ENCODE data around the gene RPL27A.
A peak's percentile ranks its signal among the peaks of the same experiment; 100 is the strongest.
"Not testable (repeated sequence)": the region's sequence is repeated elsewhere in the genome, so short reads cannot be mapped to it uniquely, and the experiment has no call there.

RPL27A gene

DNA sequence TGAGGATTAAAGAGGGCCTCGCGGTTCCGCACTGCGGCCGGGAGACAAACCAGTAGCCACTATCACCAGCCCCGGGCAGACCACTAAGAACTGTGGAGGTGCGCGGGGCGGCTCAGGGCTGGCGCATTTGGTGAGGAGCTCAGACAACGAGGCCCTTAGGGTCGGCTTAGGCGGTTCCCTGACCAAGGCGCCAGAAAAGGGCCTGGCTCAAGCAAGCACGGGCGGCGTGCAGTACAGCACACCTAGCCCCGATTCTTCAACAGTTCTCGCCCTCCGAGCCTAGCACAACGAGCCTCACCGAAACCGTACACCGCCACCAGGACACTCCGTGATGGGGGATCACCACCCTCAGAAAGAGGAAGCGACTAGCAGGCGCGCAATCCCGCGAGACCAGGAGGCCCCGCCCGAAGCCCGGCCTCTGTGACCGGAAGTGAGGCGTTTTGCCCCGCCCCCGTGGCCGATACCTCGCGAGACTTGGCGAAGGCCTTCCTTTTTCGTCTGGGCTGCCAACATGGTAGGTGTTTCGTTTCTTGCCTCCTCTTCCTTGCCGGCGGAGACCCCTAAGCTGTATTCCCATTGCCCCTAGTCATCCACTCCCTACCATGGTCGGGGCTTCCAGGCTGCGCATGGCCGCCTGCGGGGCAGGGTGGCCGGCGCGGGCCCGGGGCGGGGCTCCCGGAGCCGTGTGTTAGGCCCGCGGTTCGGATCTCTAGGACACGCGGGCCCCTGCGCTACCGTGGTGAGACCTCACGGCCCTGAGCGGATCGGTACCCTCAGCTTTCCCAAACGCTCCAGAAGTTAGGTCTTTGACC, at the start of gene RPL27A, which contains the start of gene TRIM66:
Gene RPL27A (plus strand): TSS at position 490 of the 812 bp plus-strand sequence. CDS start 22 bp downstream, at position 512.
Gene TRIM66 (minus strand): TSS at position 363 of the 812 bp plus-strand sequence. CDS start 10,391 bp downstream, outside the sequence.
- DNase-seq (ENCODE audit: low spot score), result peak; percentile 97

DNA sequence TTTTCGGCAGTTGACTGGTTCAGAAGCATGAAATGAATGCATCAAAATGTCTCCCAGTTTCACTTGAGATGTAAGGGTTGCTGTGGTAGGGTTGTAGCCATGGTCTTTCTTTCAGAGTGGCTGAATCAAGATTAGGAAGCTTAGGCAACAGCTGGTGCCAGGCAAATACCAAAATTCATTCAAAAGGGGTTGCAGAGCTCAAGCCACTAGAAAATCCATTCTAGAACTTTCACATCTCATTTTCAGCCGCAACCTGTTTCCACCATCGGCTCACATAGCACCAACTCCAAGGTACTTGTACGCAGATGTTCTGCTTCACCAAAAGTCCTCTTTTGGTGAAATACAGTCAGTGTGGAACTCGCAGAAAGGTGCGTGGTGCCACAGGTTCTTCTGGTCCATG, 48.1 kb upstream of the RPL27A start:
- no peak for DNase-seq (ENCODE audit: low spot score)

DNA sequence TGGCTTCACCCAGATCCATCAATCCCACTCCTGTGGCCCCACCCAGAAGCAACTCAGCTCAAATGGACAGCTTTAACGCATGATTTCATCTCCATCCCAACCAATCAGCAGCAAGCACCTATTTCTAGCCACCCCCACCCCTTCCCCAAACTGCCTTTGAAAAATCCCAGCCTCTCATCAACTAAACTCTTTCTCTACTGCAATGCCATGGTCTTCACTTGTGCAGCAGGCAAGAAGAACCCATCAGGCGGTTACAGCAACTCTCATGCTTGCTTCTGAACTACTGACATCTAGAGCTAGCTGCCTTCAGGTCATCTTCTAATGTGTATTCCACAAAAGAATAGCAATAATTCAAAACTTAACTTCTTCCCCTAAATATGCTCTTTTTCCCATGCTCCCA, 46.5 kb upstream of the RPL27A start:
- DNase-seq (ENCODE audit: low spot score), result no peak

DNA sequence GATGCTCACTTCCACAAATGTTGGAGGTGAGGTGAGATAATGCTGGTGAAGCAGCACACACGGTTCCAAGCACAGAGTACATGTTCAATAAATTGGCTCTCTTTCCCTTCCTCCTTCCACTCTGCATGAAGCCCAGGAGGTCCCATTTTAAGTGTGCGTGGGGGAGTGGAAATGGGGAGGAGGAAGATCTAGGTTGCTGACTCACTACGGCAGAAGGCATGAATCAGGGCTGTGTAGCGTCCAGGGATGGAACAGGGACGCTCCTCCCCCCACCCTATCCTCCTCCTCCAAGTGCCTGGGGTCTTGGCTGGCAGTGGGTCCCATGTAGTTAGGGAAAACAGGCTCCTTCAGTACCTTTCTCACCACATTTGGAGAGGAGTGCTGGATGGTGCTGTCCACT, 44.3 kb upstream of the RPL27A start:
- DNase-seq (ENCODE audit: low spot score), result no peak

DNA sequence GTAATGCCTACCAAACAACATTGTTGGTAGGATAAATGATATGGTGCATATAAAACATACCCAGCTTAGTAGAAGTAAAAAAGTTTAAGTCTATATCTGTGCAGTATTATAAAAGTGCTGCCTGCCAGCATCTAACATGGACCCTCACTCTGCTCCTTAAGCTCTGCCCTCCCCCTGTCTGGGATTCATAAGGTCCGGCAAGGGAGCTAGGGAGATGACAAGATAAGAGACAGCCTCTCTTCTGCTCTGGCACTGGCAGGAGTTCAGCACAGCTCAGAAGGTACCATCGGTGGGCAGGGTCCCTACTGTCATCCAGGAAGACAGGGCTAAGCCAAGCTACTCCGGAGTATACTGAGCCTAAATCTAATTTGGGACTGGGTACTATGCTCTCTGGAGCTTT, 42.9 kb upstream of the RPL27A start:
- no peak for DNase-seq (ENCODE audit: low spot score)

DNA sequence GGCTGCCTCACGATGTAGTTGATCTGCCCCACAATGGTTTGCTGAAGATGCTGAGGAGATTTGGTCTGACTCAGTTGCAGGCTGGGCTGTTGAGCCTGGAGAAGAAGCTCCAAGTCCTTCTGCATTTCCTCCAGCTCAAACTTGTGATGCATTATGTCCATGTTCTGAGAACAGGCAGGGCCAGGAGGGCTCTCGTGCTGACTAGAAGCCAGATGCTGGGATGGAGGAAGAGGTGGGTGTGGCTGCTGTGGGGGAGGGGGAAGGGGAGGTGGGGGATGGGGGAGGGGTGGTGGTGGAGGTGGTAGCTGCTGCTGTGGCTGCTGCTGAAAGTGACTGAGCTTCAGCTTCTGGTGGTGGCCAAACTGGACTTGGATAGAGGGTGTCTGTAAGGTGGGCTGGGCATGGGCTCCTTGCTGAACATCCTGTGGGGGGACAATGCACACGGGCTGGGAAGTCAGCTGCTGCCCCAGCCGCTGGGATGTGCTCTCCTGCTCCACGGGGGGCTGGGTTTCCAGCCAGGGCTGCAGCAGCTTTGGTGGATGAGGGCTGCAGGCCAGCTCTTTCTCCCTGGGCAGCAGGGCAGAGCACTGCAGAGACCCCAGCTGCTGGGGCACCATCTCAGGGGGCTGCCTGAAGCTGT, 42.2 kb upstream of the RPL27A start:
- DNase-seq (ENCODE audit: low spot score), result no peak

DNA sequence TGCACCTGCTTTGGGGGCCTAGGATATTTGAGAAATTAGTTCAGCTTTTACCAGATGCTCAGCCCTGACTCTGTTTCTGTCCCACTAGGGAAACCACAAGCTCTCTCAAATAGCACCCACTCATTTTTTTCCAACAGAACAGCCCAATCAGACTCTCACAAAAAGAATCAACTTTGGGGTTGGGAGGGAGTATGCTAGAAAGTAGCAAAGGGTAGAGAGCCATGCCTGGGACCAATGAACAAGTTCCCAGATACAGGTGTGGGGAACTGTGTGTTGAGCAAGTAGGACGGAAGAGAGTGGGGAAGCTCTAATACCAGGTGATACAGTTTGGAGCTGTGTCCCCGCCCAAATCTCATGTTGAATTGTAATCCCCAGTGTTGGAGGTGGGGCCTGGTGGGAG, 41.3 kb upstream of the RPL27A start:
- DNase-seq (ENCODE audit: low spot score), result no peak

DNA sequence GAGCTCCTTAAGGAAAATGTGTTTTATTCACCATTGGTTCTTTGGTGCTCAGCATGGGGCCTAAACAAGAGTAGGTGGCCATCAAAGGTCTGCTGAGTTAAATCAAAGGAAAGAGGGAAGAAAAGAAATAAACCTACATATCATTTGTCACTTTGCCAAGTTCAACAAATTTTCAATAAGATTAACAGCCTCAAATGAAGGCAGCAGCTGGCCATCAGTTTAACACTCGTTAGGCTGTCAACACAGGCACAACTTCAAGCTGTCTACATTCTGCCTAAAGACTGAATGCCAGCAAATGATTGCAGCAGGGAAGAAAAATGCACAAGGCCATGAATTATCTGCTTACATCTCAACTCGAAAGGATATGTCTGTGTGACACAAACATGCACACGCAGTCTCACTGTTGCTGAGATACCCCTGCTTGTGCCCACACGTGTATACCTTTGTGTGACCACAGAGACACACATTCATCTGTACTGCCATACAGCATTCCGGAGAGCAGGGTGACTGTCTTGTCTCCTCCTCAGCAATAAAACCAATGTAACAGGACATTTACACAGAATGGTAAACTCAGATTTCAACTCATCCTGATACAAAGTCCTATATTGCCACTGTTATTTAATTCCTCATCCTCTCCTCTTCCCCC, 40.3 kb upstream of the RPL27A start:
- no peak for DNase-seq (ENCODE audit: low spot score)

DNA sequence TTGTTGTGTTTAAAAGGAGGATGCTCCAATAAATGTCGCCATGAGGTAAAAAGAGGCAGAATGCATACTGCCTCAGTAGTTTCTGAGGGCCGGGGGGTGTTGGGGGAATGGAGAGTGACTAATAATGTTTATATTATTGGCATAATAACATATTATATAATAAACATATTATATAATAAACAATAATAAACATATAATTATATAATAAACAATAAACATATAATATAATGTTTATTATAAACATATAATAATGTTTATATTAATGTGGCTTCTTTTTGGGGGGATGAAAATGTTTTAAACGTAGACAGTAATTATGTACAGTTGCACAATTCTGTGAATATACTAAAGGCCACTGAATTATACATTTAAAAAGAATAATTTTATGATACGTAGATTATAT, 35.7 kb upstream of the RPL27A start:
- no peak for DNase-seq (ENCODE audit: low spot score)

DNA sequence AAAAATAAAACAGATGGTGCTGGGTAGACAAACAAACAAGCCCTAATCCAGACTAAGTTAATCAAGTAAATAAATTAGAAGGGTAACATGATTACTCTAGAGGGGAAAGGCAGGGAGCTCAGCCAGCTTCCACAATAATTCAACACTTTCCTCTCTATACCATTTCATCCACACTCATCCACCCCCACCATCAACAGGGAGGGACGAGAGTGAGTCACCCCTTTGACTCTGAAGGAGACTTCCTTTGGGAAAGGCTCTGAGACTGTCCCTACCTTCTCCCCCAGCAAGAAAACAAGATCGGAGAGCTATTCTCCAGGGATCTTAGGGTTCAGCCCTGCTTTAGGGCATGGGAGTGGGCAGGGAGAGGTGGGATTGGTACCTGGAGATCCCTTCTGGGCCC, 33.2 kb upstream of the RPL27A start:
- no peak for DNase-seq (ENCODE audit: low spot score)

DNA sequence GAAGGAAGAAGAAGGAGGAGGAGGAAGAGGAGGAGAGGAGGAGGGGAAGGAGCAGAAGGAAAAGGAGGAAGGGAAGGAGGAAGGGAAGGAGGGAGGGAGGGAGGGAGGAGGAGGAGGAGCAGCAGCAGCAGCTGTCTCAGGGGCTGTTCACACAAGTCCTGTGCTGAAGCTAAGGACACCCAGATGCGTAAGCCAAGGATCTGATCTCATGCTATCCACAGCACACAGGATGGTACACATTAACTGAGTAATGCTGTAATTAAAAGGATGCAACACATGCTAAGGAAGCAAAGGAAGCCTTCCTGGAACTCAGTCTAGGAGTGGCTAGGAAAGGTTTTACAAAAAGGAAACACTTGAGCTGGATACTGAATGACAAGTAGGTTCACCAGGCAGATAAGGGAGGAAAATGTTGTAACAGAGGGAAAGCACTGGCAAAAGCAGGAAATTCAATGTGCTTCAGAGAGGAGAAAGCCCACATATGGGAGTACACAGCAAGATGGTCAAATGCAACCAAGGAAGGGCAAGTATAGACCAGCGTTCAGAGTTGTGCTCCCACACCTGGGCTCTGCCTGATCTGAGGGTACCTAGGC, 32.1 kb upstream of the RPL27A start:
- DNase-seq (ENCODE audit: low spot score), result no peak

DNA sequence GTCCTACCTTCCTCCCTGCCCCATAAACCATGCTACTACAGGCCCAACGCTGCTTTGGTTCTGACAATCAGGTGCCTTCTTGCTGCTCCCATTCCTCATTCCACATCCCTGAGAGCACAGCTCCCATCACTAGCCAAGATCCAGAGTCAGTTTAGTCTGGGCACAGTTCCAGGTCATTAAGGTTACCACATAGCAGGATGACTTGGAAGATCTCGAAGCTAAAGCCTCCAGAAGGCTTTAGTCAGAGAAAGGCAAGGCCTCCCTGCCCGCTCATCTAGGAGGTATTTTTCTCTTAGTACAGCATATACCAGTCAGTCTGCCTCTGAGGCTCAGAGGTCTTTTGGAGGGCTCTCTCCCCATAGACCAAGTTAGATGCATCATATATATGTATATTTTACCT, 30.5 kb upstream of the RPL27A start:
- no peak for DNase-seq (ENCODE audit: low spot score)

DNA sequence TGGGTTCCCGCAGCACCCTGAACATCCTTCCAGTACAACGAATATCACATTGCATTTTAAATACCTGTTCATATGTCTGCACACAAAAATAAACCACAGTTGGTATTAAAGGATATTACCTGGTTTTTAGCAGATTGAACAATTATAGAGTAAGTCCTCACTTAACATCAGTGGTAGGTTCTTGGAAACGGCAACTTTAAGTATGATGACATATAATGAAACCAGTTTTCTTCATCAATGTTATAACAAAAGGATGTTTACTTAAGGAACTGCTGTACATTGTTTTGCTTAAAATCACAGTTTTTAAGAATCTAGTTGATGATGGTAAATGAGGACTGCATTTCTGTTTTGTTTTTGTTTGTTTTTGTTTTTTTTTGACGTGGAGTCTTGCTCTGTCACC, 28.1 kb upstream of the RPL27A start:
- DNase-seq (ENCODE audit: low spot score), result no peak

DNA sequence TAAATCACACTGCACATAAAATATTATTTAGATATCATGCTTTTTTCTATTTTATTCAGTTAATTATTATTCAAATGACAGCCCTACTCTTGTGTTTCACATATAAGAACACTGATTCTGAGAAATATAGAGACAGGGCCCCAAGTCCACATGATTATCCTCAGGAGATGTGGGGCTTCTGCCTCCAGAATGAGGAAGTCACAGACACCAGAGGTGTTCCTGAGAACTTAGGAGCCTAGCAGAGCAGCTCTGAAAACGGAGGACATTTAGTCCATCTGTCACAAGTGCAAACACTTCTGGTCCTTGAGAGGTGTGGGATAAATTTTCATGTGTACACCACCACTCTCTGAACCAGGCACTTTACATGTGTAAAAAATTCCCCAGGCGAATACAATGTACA, 26.3 kb upstream of the RPL27A start:
- DNase-seq (ENCODE audit: low spot score), result no peak

DNA sequence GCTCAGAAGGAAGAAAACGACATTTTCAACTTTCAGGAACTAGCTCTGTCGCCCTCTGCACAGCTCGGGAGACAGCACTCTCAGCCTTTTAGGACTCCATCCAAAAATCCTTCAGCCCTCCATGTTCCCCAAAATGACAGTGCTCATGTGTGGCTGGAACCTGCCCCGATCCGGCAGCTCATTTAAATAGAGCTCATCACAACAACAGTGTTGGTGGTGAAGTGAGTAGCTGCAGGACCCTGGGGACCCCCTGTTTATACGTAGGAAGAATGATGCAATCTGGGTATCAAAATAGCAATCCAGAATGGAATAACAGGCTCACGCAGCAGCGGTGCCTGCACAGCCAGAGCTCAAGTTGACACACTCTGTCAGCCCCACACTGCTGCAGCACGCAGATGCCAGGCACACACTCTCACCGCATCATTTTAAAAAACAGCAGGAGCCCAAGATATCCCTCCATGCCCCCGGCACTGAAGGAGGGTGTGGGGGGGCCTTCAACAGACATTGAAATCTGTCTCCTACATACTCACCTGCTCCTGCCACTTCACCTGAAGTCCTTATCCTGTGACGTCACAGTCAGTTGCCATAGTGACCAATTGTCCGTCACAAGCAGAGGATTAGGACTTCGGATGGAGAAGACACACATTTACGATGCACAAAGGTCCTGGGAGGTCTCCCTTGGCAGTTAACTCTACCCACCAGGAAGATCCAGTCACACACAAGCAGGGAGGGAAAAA, 24.1 kb upstream of the RPL27A start:
- DNase-seq (ENCODE audit: low spot score), result peak; percentile 78

DNA sequence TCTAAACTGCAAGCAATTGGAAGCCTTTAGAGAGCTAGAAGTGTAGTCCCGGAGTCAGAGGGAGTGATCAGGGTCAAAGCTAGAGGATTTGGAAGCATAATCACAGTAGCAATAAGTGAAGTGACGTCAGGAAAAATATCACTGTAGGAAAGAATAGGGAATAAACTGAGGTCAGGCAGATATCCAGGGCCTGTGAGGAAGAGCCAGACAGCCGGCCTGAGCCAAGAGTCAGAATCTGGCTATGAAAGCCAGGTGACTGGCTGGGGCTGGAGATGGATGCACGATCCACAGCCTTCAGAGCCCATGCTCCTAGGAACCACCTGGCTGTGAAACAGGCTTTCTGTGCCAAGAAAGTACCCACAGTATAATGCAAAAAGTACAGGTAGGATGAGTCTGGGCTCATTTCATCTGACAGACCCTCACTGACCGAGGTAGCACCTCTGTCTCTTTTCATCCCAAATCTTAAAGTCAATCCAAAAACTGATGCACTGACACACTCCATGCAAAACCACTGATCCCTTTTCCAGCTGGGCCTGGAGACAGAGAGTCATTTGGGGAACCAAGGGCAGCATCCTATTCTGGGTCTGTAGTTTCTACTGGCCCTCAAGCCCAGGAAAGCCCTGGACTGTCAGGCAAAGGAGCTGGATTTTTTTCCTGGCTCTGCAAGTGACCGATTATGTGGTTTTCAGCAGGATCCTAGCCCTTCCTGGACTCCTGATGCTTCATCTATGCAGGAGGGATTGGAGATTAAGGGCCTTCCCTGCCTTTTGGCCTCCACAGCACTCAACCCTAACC, 21.4 kb upstream of the RPL27A start:
- DNase-seq (ENCODE audit: low spot score), result peak; percentile 43

DNA sequence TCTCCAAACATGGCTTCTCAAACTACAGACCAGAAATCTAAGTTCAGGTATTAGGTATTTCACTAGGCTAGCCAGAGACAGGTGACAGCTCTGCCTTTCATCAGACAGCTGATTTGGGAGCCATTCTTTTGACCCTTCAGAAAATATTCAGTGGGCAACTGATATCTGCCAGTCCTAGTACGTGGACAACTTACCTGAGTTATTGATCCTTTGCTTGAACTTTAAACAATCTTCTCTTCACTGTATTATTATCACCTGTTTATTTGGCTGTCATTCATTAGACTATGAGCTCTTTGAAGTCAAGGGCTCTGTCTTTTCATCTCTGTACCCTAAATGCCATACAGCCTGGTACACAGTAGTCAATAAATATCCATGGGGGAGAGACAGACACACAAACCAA, 17.4 kb upstream of the RPL27A start:
- DNase-seq (ENCODE audit: low spot score), result no peak

DNA sequence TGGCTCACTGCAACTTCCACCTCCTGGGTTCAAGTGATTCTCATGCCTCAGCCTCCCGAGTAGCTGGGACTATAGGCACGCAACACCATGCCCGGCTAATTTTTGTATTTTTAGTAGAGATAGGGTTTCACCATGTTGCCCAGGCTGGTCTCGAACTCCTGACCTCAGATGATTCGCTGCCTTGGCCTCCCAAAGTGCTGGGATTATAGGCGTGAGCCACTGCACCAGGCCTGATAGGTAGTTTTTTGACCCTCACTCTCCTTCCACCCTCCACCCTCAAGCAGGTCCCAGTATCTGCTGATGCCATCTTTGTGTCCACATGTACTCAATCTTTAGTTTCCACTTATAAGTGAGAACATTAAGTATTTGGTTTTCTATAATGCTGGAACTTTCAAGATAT, 12.5 kb upstream of the RPL27A start:
- DNase-seq (ENCODE audit: low spot score), result not testable (repeated sequence)

DNA sequence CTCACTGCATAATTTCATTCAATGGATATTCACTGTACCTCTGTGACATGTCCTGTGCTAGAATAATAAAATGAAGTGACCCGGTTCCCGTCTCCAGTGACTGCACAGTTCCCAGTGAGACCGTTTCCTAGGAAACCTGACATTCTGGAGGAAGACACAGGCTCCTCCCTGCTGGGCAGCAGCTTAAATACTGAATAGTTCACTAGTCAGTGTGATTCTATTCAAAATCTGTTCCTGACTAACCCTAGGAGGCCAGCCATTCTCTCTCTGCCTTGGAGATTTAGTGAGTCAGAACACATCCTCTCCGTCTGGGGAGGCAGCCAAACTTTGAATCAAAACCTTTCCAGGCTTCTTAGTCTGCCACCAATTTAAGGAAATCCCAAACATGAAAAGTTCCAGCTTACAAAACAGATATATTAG, 11.4 kb upstream of the RPL27A start:
- peak; percentile 95 for DNase-seq (ENCODE audit: low spot score)

DNA sequence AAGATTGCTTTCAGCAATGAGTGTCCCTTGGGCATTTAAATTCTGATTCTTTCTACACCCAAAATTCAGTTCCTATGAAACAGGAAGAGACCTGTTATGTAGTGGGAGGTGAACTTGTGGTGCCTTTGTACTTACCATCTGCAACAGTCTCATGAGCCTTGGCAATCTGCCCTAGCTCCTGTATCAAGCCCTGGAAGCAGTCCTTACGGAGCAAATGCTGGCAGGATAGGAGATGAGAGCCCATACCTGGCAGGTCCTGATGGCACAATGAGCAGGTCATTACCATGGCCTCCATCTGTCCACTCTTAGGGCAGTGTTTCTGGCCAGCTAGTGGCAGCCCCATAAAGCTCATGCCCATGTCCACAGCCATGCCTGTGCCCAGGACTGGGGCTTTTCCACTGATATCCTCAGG, 10.9 kb upstream of the RPL27A start:
- DNase-seq (ENCODE audit: low spot score), result peak; percentile 95

DNA sequence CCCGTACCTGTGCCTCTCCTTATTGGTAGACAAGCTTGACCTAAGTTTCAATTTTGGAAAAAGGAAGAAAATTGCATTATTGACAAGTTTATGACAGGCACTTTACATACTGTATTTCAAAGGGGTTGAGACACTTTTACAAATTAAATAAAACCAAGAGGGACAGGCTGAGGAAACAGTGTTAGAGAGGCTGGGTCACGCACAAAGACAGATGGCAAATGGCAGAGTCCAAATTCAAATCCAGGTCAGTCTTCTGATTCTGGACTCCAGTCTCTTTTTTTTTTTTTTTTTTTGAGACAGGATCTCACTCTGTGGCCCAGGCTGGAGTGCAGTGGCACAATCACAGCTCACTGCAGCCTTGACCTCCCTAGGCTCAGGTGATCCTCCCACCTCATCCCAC, 10.2 kb upstream of the RPL27A start:
- peak; percentile 88 for DNase-seq (ENCODE audit: low spot score)
